Stimulated activated CD8-positive, alpha-beta memory T cell treated with anti-CD3 and anti-CD28 coated beads, Interleukin-15, amount 100 ng/mL, for 4 hours (primary cell): Measurements from ENCODE around the gene FBXW10B.
"Not testable (repeated sequence)": the region's sequence is repeated elsewhere in the genome, so short reads cannot be mapped to it uniquely, and the experiment has no call there.

Experiments
- DNase-seq, 2 donors: peaks; one replicate each; pipeline ENCODE4 v3.0.0-alpha.2; 2020; ENCODE audit warnings: low read depth in 2 of 2

Gene FBXW10B, protein sequence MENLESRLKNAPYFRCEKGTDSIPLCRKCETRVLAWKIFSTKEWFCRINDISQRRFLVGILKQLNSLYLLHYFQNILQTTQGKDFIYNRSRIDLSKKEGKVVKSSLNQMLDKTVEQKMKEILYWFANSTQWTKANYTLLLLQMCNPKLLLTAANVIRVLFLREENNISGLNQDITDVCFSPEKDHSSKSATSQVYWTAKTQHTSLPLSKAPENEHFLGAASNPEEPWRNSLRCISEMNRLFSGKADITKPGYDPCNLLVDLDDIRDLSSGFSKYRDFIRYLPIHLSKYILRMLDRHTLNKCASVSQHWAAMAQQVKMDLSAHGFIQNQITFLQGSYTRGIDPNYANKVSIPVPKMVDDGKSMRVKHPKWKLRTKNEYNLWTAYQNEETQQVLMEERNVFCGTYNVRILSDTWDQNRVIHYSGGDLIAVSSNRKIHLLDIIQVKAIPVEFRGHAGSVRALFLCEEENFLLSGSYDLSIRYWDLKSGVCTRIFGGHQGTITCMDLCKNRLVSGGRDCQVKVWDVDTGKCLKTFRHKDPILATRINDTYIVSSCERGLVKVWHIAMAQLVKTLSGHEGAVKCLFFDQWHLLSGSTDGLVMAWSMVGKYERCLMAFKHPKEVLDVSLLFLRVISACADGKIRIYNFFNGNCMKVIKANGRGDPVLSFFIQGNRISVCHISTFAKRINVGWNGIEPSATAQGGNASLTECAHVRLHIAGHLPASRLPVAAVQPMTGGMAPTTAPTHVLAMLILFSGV

DNA sequence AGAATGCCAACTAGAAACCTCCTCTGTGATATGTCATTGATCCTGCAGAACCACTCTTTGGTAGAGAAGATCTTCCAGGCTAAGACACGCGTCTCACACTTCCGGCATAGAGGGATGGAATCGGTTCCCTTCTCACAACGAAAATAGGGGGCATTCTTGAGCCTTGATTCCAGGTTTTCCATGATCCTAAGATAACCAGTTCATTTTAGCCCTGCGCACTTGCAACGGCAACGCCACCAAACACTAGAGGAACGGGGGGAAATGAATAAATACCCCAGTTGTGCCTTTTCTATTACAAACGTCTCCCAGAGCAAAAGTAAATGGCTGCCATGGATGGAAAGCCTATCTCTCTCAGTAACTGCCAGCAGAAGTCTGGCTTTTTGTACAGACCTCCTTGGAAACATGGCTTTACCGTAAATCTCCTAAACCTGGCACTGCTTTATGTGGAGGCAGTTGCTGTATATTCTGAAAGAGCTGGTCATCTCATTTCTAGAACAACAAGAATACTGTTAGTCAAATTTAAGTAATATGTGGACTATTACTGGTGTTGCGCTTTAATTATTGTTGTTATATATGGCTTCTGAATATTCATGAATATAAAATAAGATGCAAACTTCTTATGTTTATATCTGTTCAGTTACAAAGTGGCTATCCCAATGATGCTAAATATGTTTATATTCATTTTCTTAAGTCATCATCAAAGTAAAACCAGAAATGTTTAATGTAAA, at the start of gene FBXW10B:
Gene FBXW10B, minus strand, starts transcription at position 374 of the 728 bp plus-strand sequence. Its CDS starts 192 bp downstream, at position 182.
- DNase-seq: not testable (repeated sequence)

DNA sequence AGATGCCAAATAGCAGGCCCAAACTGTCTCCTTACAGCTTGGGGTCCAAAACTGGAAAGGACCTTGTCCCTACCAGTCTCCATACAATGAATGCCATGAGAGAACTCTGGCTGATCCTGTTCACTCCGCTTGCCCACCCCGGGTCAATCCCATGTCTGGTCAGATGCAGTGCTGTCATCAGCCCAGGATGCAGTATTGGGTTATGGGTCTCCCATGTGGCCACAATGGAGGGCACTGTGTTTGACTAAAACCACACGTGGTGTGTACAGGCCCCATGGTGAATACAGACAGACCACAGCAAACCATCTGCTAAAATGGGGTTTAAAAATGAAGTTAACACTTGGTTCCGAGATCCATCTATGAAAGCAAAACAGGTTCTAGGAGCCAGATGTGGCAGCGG, 44.2 kb upstream of the FBXW10B start:
- DNase-seq: no peak

DNA sequence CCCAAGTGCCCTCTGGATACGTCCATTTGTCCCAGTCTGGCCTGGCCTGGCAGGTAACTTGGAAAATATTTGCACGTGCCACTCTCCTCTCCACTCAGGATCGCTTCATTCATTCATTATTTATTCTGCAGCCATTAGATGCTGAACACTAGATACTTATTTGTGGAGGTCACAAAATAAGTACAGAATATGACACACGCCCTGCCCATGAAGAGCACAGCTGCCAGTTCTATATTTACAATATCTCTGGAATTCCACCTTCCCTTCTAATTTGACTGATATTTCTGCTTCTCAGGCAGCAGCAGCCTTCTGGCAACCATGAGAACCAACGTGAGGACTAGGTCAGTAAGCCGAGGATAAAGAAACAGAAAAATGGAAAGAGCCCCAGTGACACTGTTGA, 43.7 kb upstream of the FBXW10B start:
- no peak for DNase-seq

DNA sequence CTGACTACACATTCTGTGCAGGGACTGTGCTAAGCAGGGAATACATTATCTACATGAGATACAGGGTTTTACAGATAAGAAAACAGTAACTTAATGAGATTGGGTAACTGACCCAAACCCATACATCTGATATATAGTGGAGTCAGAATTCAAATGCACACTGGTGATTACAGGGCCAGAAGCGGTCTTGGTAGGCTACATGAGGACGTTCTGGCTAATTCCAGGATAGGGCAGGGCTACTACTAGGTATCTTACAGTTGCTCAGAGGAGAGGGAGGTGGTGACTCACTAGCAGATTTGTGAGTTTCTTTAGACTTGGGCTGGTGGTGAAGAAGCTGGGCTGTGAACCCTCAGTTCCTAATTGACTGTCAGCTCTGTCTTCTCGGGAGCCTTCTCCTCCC, 43.2 kb upstream of the FBXW10B start:
- DNase-seq: no peak

DNA sequence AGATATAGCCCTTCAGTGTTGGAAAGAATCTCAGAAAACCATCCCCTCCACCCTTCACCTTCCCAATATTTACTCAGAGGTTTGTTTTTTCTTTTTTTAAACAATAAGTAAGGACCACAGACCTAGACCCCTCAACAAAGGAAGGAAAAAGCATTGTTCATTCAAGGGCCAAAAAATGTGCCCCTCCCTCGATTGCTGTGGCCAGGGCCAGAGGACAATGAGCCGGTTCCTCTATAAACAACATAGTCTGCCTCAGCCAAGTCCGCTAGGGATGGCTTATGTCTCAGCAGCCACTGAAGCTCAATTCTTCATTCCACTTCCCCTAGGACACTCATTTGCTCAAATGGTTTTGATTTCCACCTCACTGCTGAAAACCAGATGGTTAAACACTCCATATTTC, 40.6 kb upstream of the FBXW10B start:
- DNase-seq: no peak

DNA sequence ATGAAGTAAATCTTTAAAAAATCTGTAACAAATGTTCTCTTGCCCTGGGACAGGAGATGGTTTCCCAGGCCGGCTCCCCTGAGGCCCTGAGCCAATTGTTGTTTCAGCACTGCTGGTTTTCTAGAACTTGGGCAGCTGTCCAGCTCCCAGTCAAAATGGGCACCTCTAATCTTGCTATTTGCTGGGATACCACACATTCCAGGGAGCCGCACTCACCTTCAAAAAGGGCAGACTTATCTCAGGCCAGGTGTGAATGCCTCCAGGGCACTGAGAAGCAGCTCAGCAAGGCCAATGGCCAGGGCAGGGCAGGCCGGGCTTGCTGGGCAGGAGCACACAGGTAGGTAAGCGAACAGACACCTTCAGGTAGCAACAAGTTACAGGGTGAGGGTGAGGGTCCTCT, 40.2 kb upstream of the FBXW10B start:
- DNase-seq: no peak

DNA sequence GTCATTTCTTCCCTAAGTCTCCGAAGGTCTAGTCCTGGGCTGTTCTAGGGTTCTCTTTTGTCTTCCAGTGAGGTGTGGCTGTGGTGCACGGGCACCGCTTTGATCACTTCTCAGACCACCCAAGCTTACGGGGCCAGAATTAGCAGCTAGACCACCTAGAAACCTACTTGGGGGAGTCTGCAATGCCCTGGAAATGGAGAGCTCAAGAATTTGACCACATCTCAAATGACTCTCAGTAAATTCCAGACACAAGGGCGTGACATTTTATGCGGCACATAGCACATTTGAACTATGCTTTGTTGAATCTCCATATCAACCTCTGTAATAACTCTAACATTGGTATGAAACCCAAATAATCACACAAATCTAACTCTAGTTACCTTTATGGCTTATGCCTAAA, 39.7 kb upstream of the FBXW10B start:
- no peak for DNase-seq

DNA sequence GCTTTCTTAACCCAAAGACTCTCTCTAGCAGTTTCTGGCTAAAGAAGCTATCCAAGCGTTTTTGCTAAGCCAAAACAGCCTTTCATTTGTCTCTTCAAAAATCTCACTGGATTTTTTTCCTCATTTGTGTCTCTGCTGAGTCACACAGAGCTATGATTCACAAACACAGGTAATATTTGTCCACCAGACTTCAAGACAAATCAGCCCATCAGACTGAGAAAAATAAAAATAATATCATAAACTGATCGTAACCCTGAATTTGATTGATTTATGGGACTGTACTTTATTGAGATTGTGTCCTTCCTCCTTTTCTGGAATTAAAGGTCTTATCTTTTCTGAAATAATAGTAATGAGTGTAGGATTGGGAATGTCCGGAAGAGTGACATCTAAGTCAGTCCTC, 38.8 kb upstream of the FBXW10B start:
- no peak for DNase-seq

DNA sequence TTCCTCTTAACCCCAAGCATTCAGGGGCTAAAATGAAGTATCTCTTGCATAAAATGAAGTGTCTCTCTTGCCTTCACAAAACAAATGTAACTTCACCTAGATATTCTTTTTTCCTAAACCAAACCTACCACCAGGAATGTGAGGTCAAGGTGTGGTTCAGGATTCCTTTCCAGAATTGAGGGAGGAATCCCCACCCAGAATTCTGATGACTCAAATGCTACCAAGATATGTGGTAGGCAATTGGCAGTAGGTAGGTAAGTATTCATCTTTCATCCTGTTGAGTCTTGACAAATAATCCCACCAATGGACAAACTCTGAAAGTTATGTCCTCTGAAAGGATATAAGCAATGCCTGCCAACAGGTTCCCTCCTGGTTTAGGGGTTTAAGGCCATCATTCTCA, 38.4 kb upstream of the FBXW10B start:
- no peak for DNase-seq

DNA sequence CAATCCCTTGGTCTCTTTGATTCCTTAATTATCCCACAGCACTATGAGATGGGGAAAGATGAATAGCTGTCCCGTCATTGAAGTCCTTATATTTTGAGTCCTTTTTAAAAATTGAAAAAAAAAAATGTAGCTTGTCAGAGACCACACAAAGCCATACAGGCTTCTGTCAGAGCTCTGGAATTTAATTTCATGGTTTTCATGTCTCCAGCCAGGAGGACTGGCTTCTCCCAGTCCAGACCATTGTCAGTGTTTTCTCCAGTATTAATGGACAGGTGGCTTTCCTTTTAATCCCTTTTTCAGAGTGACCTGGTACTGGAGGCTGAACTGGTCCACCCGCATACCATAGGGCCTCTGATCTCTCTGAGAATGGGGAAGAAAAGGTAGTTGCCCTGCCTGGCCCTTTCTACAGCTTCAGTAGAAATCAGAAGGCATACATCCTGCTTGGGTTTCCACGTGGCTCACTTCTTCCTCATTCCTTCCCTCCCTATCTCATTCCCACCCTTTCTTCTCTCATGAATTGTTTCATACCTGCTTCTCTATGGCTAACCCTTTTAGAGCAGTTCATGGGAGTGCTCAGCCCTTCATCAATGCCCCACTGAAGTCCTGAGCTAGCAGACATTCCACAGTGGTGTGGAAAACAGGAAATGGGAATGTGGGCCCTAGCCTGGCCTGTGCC, 35.5 kb upstream of the FBXW10B start:
- DNase-seq: no peak

DNA sequence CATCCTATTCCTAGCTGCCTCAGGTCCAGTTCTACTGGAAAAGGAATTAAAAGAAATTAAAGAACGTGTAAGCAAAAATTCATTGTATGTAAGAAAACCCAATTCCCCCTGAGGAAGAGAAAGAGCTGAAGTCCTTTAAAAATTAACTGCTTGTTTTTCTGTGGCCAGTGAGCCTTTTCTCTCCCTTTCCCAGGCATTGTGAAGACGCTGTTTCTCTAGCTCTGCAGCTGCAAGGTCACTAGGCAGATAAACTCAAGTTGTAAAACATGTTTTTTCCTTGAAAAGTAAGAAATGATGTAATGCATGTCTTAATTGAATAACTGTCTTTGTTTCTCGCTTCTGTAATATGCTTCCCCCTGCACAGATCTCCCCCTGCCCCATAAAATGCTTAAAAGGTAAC, 34.9 kb upstream of the FBXW10B start:
- not testable (repeated sequence) for DNase-seq

DNA sequence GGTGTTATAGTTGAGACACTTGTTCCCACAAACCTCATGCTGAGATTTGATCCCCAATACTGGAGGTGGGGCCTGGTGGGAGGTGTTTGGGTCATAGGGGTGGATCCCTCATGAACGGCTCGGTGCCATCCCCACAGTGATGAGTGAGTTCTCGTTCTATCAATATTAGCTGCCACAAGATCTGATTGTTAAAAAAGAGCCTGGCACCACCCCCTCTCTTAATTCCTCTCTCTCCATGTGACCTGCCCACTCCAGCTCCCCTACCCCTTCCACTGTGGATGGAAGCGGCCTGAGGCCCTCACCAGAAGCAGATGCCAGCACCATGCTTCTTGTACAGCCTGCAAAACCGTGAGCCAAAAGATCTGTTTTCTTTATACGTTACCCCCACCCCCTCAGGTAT, 33.5 kb upstream of the FBXW10B start:
- DNase-seq: no peak

DNA sequence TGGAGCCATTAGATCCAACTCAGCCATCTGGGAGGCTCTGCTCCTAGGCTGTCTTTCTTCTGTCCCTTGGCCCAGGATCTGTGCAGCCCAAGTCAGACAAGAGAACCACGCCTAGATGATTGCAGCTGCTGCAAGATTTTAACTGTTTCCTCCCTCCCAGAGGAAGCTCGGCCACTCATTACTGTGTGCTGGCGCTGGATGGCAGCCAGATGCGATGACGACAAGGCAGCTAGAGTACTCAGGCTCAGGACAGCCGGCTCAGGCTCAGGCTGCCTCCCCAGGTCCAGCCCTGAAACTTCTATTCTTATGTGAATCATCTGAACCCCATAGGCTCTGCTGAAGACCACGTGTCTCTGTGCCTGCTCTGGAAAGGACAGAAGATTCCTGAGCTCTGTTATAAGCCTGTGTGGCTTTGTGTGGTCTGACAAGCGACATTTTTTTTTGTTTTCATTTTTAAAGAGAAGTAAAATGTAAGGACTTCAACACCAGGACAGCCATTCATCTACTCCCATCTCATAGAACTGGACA, 32.1 kb upstream of the FBXW10B start:
- DNase-seq: no peak

DNA sequence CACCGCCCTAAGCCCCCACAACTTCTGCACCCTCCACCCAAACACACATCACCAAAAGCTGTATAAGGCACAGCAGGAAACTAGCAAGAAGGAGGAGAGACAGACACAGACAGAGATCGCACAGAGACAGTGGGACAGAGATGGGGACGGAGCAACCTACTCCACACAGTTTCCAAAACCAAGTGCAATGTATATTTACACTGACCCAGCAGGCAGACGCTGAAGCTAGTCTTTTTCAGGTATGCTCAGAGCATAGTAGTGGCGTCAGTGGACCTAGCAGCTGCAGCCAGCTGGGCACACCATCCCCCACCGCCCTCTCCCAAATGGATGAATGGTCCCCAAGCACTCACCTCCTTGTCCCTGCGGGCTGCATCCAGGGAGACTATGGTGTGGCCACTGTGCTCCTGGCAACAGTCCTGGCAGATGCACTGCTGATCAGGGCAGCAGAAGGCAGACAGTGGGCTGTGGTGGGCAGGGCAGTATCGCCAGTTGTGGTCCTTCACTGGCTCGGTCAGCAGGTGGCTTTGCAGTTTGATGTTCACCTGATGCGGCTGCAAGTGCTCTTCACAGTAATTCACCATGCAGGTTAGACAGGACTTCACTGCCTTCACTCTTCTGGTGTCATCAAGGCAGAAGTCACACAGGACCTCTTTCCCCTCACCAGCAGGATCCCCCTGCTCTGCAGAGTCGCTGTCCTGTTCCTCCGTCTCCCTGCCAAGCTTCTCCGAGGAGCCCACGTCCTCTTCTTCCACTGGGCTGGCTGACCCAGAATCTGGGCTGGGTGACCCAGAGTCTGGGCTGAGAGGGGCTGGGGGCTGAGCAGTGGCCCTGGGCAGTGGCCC, 31.5 kb upstream of the FBXW10B start:
- DNase-seq: no peak

DNA sequence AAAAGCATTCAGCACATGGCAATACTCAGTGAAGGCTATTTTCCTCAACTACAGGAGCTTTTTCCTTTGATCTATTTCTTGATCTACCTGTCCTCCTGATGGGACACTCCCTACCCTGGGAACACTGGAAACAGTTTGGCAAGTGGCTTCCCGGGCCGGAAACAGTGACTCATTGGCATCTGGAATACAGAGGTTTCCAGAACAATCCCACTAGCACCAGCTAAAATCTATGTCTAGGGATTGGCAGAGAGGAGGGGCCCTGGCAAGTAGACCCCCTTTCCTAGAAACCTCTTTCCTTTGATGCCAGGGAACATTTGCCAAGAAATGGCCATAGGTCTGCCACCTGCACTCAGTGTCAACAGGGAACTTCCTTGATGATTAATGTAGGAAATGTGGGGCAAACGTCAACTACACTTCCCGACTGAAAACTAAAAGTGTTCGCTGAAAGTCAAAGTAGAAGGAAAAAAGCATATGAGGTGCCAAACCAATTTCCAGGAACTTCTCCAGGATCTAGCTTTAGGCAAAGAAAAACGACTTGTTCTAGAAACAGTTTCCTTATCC, 30.4 kb upstream of the FBXW10B start:
- no peak for DNase-seq

DNA sequence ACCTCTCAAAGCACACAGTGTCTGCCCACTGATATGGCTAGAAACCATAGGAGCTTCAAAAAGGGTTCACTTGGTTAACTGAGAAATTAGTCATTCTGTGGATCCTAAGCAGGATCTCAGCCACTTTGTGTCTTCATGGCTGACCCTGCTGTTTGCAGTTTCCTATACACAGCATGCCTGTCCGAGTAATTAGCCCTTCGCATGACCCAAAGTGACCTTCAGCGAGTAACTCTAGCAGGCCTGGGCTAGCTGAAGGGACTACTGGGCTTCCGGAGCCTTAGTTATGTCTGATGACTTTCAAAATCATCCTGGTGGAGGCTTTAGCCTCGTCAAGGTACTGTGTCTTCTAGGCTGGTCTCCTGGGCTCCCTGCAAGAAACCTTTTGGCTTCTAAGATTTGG, 28.9 kb upstream of the FBXW10B start:
- no peak for DNase-seq

DNA sequence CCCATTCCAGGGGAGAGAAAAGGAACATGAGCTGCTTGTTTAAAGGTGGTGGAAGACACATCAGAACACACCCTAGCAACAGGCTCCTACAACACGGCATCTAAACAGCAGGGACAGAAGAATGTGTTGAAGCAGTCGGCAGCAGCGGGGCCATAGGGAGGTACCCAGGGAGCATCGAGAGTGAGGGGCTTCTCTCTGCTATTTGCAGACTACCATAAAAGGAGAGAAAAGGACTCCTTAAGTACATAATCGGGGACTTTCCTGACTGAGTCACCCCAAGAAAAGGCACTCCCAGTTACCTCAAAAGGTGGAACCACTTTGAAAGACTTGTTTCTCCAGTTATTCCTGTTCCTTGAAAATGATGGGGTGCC, 26.4 kb upstream of the FBXW10B start:
- not testable (repeated sequence) for DNase-seq

DNA sequence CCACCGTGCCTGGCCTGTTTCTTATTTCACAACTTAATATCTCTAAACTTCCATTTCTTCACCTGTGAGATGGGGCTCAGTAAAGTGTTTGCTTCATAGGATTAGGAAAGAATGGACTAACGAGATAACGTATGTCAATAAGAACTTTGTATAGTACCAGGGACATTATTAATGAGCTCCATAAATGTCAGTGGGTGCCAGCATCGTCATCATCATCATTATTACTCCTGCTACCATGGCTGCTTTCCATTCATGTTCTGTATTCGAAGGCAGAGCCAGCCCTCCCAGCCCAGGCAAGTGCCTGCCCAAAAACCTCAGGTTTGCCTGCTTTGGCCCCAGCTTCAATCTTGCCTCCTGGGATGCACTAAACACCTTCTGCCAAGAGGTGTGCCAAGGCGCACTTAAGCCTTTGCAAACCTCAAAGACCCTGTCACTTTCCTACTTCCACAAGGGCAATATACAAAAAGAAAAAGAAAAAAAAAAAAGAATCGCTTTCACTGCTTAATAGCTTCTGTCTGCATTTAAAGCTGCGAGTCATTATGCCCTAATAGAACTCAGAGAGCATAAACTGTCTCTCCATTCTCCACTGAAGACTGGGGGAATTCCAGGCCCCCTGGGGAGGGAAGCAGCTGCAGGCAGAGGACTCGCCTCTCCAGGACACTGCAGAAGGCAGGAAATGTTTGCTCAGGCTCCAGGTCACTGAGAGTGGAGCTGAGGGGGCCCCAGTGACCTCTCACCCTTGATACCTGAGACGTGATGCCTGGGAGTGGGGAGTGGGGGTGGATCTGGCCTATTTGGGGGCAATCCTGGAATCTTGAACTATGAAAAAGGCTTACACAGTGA, 25.8 kb upstream of the FBXW10B start:
- not testable (repeated sequence) for DNase-seq

DNA sequence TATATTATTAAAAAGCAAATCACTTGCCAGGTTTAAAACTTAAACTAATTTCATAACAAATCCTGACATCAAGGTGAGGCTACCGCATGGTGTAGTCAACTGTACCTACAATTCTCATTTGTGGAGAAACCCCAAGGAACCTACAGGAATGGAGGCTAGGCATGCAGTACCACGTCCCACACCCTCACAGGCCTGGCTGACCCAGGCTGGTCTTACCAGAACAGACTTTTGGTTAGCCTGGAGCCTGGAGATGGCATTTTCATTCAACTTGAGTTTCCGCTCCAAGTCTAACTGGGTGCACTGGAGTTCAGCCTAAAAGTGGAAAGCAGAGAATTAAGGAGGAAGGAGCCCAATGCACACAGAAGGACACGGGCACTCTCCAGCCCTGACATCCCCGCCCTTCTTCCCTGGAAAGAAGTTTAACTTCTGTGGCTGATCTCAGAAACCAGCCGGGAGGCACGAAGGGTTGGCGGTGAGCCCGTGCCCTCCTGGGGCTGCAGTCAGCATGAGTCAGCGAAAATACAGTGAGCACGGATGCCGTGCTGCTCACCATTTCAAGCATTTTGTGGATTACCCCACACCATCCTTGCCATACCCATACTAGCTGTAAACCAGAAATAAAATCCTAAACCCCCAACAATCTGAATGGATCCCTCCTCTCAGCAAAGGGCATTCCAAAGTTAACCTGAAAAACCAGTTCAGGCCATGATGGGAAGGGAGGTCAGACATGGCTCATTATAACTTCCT, 23.2 kb upstream of the FBXW10B start:
- not testable (repeated sequence) for DNase-seq
